ENCODE measurements around the gene DALRD3.

- TF ChIP-seq NPAS2 (CRISPR knock-in tag; IDR thresholded peaks at IDR 0.05; ENCODE audit: borderline replicate concordance): no peak
- TF ChIP-seq EP300 (IDR thresholded peaks at IDR 0.05): no peak
- no peak for TF ChIP-seq CEBPB (IDR thresholded peaks at IDR 0.05)
- TF ChIP-seq, protein P1, sequence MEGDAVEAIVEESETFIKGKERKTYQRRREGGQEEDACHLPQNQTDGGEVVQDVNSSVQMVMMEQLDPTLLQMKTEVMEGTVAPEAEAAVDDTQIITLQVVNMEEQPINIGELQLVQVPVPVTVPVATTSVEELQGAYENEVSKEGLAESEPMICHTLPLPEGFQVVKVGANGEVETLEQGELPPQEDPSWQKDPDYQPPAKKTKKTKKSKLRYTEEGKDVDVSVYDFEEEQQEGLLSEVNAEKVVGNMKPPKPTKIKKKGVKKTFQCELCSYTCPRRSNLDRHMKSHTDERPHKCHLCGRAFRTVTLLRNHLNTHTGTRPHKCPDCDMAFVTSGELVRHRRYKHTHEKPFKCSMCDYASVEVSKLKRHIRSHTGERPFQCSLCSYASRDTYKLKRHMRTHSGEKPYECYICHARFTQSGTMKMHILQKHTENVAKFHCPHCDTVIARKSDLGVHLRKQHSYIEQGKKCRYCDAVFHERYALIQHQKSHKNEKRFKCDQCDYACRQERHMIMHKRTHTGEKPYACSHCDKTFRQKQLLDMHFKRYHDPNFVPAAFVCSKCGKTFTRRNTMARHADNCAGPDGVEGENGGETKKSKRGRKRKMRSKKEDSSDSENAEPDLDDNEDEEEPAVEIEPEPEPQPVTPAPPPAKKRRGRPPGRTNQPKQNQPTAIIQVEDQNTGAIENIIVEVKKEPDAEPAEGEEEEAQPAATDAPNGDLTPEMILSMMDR (IDR thresholded peaks at IDR 0.05): no peak
- no peak for TF ChIP-seq RFX5 (IDR thresholded peaks at IDR 0.05)
Measured at GRCh38 chr3:48989126-48989795, 29.1 kb downstream of the DALRD3 start.
